ENCODE measurements around the gene FOXF2. TPM values are rescaled to one million over a fixed set of nuclear protein-coding genes. Genes with fewer than 3 reads are reported as not detected.

FOXF2 gene
- total and polyA plus RNA-seq, 2 of the 13 experiments (the other 11 are each of a cell fraction or from before 2014, with no cell fraction given), result not detected

- ChIA-PET CTCF (ENCODE audit: low intra/inter-chr PET ratio, low total read pairs) (interaction anchor here (1.5 to 2.8 kb wide), 5 partner anchors 47 to 660 kb away, joined by 6 to 42 read pairs (median 9); no protein-coding TSS in a partner anchor), POLR2A (no interaction called here)
- DNase-seq (ENCODE audit: low spot score) (no peak), FAIRE-seq (no peak), ATAC-seq (peak; percentile 9)
- BruUV-seq (replicated peaks), result no TSS peak
- peaks cover 40 to 99% of the 10 kb centered on the region in 2 experiments for H3K27me3 ChIP-seq (ENCODE audit: control insufficient read depth in 1 of 2, insufficient read depth in 2 of 2, low read length in 2 of 2)
- peaks cover 21% of the 10 kb centered on the region; the same call in 1 of the 2 replicates for H3K4me1 ChIP-seq (ENCODE audit: insufficient read depth, low read length)
- peak overlapping the region in 1 of 3 experiments; percentile 65; a peak in 1 of 6 replicates for H3K4me3 ChIP-seq (replicated peaks in 1 of 3; ENCODE audit: insufficient read depth in 1 of 3, low read depth in 2 of 3, low read length in 3 of 3)
- peak overlapping the region; percentile 89 for H3K4me2 ChIP-seq (ENCODE audit: low read depth, low read length)
- TF ChIP-seq ZNF782 (CRISPR knock-in tag; IDR thresholded peaks at IDR 0.05; ENCODE audit: borderline replicate concordance) (0 out of 2 replicates have a peak, but pooled peaks have one; percentile 14), HES4 (CRISPR knock-in tag; IDR thresholded peaks at IDR 0.05; ENCODE audit: borderline replicate concordance) (peak; percentile 10; the same call in 1 of the 2 replicates), BRCA1 (CRISPR knock-in tag; IDR thresholded peaks at IDR 0.05) (no peak)
- intact Hi-C loops (cut with micrococcal nuclease; ENCODE audit: unreplicated experiment) (loop anchor here (5.0 kb wide), 2 partner anchors 470 to 660 kb away; no protein-coding TSS in a partner anchor), in situ Hi-C loops (cut with HindIII; ENCODE audit: extremely low pct_ligation_motif_present, low pct_unique_long_range_greater_than_20kb) (loop anchor here (5.0 kb wide), 2 partner anchors 470 to 585 kb away; no protein-coding TSS in a partner anchor)
- no peak overlapping the region for H2AFZ ChIP-seq (ENCODE audit: low read length)
- no peak overlapping the region for H3K27ac ChIP-seq (ENCODE audit: extremely low read length, insufficient read depth, low read length)
- H3K36me3 ChIP-seq (replicated peaks in 1 of 2; ENCODE audit: control insufficient read depth in 1 of 2, insufficient read depth in 2 of 2, low read length in 2 of 2), result no peaks in the 10 kb centered on the region
- WGBS (ENCODE audit: low lambda C conversion rate), result 39% methylated on average over 30 of the region's 35 CpGs
- no peaks in the 10 kb centered on the region for H3K79me2 ChIP-seq (ENCODE audit: insufficient read depth, low read length)
- no peaks in the 10 kb centered on the region for H3K9me3 ChIP-seq (ENCODE audit: low read length)
- H4K20me1 ChIP-seq (ENCODE audit: insufficient read depth, low read length), result no peaks in the 10 kb centered on the region; the same call in 1 of the 2 replicates
- no peak overlapping the region for H3K9ac ChIP-seq (ENCODE audit: insufficient read depth, low read depth, low read length)
Measured at GRCh38 chr6:1382331-1382882, 7.0 kb upstream of the FOXF2 start.

- ATAC-seq, result peak; percentile 9
- no TSS peak for BruUV-seq (replicated peaks)
- intact Hi-C loops (cut with micrococcal nuclease; ENCODE audit: unreplicated experiment) (loop anchor here (5.0 kb wide), 2 partner anchors 471 to 661 kb away; no protein-coding TSS in a partner anchor), in situ Hi-C loops (cut with HindIII; ENCODE audit: extremely low pct_ligation_motif_present, low pct_unique_long_range_greater_than_20kb) (loop anchor here (5.0 kb wide), 2 partner anchors 471 to 586 kb away; no protein-coding TSS in a partner anchor)
- Histone ChIP-seq H3K9me3 (ENCODE audit: low read length) (no peaks in the 10 kb centered on the region), H4K20me1 (ENCODE audit: insufficient read depth, low read length) (no peaks in the 10 kb centered on the region; the same call in 1 of the 2 replicates), H2AFZ (ENCODE audit: low read length) (no peak overlapping the region), H3K9ac (ENCODE audit: insufficient read depth, low read depth, low read length) (no peak overlapping the region), H3K27ac (ENCODE audit: extremely low read length, insufficient read depth, low read length) (no peak overlapping the region), H3K27me3 (ENCODE audit: control insufficient read depth in 1 of 2, insufficient read depth in 2 of 2, low read length in 2 of 2) (peaks cover 42 to 97% of the 10 kb centered on the region in 2 experiments), H3K4me1 (ENCODE audit: insufficient read depth, low read length) (peaks cover 21% of the 10 kb centered on the region; the same call in 1 of the 2 replicates), H3K36me3 (replicated peaks in 1 of 2; ENCODE audit: control insufficient read depth in 1 of 2, insufficient read depth in 2 of 2, low read length in 2 of 2) (no peaks in the 10 kb centered on the region), H3K79me2 (ENCODE audit: insufficient read depth, low read length) (no peaks in the 10 kb centered on the region), H3K4me2 (ENCODE audit: low read depth, low read length) (peak overlapping the region; percentile 44), H3K4me3 (replicated peaks in 1 of 3; ENCODE audit: insufficient read depth in 1 of 3, low read depth in 2 of 3, low read length in 3 of 3) (peak overlapping the region in 1 of 3 experiments; percentile 25; a peak in 1 of 6 replicates)
- no peak for DNase-seq (ENCODE audit: low spot score)
- ChIA-PET CTCF (ENCODE audit: low intra/inter-chr PET ratio, low total read pairs) (interaction anchor here (1.5 to 2.8 kb wide), 3 partner anchors 47 to 596 kb away, joined by 6 to 42 read pairs (median 9); no protein-coding TSS in a partner anchor), POLR2A (no interaction called here)
- WGBS (ENCODE audit: low lambda C conversion rate), result 13% methylated on average over 32 of the region's 57 CpGs
- no peak for FAIRE-seq
- TF ChIP-seq HDAC6 (IDR thresholded peaks at IDR 0.05; ENCODE audit: low read depth, low read length), result no peak
- TF ChIP-seq ZNF12 (CRISPR knock-in tag; IDR thresholded peaks at IDR 0.05), result no peak
- peak; percentile 87 for TF ChIP-seq ZNF263 (CRISPR knock-in tag; IDR thresholded peaks at IDR 0.05)
- TF ChIP-seq ZNF777 (CRISPR knock-in tag; IDR thresholded peaks at IDR 0.05), result 0 out of 2 replicates have a peak, but pooled peaks have one; percentile 23
- TF ChIP-seq PRDM10 (CRISPR knock-in tag; IDR thresholded peaks at IDR 0.05; ENCODE audit: low read depth), result no peak
- TF ChIP-seq GABPB1 (CRISPR knock-in tag; IDR thresholded peaks at IDR 0.05), result peak; percentile 4; the same call in 1 of the 2 replicates
- TF ChIP-seq ZNF225 (CRISPR knock-in tag; IDR thresholded peaks at IDR 0.05), result 0 out of 2 replicates have a peak, but pooled peaks have one; percentile 34
- TF ChIP-seq MTF2 (CRISPR knock-in tag; IDR thresholded peaks at IDR 0.05; ENCODE audit: borderline replicate concordance), result 0 out of 2 replicates have a peak, but pooled peaks have one; percentile 30
- no peak for TF ChIP-seq ZNF224 (CRISPR knock-in tag; IDR thresholded peaks at IDR 0.05)
Measured at GRCh38 chr6:1382883-1383728, 6.3 kb upstream of the FOXF2 start.

Measured in HepG2 (cell line).